Dendritic cell treated with granulocyte-macrophage colony-stimulating factor and Interleukin-4, amounts not matched to agents 40 ng/mL and 50 ng/mL, for 4 days (primary cell): Measurements from ENCODE around the gene GPR17.

ENCODE experiments used
- H3K27ac Mint-ChIP-seq: one replicate; pipeline ENCODE4 v1.8.0; 2022; ENCODE audit warnings: mild to moderate bottlenecking, mixed read lengths
- H3K27me3 Mint-ChIP-seq: one replicate; pipeline ENCODE4 v1.8.0; 2022; ENCODE audit warnings: mild to moderate bottlenecking, mixed read lengths
- H3K36me3 Mint-ChIP-seq: one replicate; pipeline ENCODE4 v1.8.0; 2022; ENCODE audit warnings: low read depth, mixed read lengths
- H3K4me1 Mint-ChIP-seq: one replicate; pipeline ENCODE4 v1.8.0; 2022; ENCODE audit warnings: low read depth, mixed read lengths
- H3K4me3 Mint-ChIP-seq: one replicate; pipeline ENCODE4 v1.8.0; 2022; ENCODE audit warnings: mild to moderate bottlenecking, moderate library complexity, mixed read lengths
- H3K9me3 Mint-ChIP-seq: one replicate; pipeline ENCODE4 v1.8.0; 2022; ENCODE audit warnings: mixed read lengths
- intact Hi-C: fragments of 100-400 bp; cut with micrococcal nuclease; formaldehyde crosslinking; loops from one replicate; pipeline ENCODE4 v1.15.0; 2022

GPR17 gene

GRCh38 chr2:127656569-127657231, 10.7 kb downstream of the GPR17 start:
- Mint-ChIP-seq H3K36me3 (peaks cover 7% of the 10 kb centered on the region), H3K4me1 (peaks cover 21% of the 10 kb centered on the region), H3K27me3 (peaks cover 4% of the 10 kb centered on the region), H3K27ac (no peak overlapping the region), H3K9me3 (no peaks in the 10 kb centered on the region), H3K4me3 (no peak overlapping the region)
- intact Hi-C loops, result no loop called here

- H3K4me1 Mint-ChIP-seq, result peaks cover 24% of the 10 kb centered on the region
- intact Hi-C loops, result no loop called here
- no peak overlapping the region for H3K4me3 Mint-ChIP-seq
- H3K27me3 Mint-ChIP-seq, result peaks cover 6% of the 10 kb centered on the region
- H3K36me3 Mint-ChIP-seq, result peaks cover 7% of the 10 kb centered on the region
- H3K9me3 Mint-ChIP-seq, result no peaks in the 10 kb centered on the region
- no peak overlapping the region for H3K27ac Mint-ChIP-seq
These were observed 11.3 kb downstream of the GPR17 start for GRCh38 chr2:127657232-127657595.

- peaks cover 11% of the 10 kb centered on the region for H3K27me3 Mint-ChIP-seq
- H3K4me1 Mint-ChIP-seq, result peaks cover 25% of the 10 kb centered on the region
- H3K27ac Mint-ChIP-seq, result no peak overlapping the region
- H3K36me3 Mint-ChIP-seq, result peaks cover 5% of the 10 kb centered on the region
- H3K4me3 Mint-ChIP-seq, result no peak overlapping the region
- no peaks in the 10 kb centered on the region for H3K9me3 Mint-ChIP-seq
- intact Hi-C loops, result no loop called here
These were observed 12.2 kb downstream of the GPR17 start for GRCh38 chr2:127658146-127658545.

GRCh38 chr2:127658641-127659407, 12.9 kb downstream of the GPR17 start:
- Mint-ChIP-seq H3K27ac (no peak overlapping the region), H3K4me3 (no peak overlapping the region), H3K27me3 (peaks cover 18% of the 10 kb centered on the region), H3K36me3 (no peaks in the 10 kb centered on the region), H3K4me1 (peaks cover 32% of the 10 kb centered on the region), H3K9me3 (no peaks in the 10 kb centered on the region)
- intact Hi-C loops, result no loop called here

- Mint-ChIP-seq H3K9me3 (no peaks in the 10 kb centered on the region), H3K4me3 (no peak overlapping the region), H3K36me3 (no peaks in the 10 kb centered on the region), H3K27me3 (peaks cover 23% of the 10 kb centered on the region), H3K27ac (no peak overlapping the region), H3K4me1 (peaks cover 33% of the 10 kb centered on the region)
- intact Hi-C loops, result no loop called here
These were observed 13.7 kb downstream of the GPR17 start for GRCh38 chr2:127659408-127660290.

- H3K27ac Mint-ChIP-seq, result no peak overlapping the region
- no peak overlapping the region for H3K4me3 Mint-ChIP-seq
- peaks cover 29% of the 10 kb centered on the region for H3K27me3 Mint-ChIP-seq
- intact Hi-C loops, result no loop called here
- H3K36me3 Mint-ChIP-seq, result no peaks in the 10 kb centered on the region
- peaks cover 31% of the 10 kb centered on the region for H3K4me1 Mint-ChIP-seq
- no peaks in the 10 kb centered on the region for H3K9me3 Mint-ChIP-seq
These were observed 14.3 kb downstream of the GPR17 start for GRCh38 chr2:127660291-127660578.

- peaks cover 29% of the 10 kb centered on the region for H3K4me1 Mint-ChIP-seq
- peaks cover 38% of the 10 kb centered on the region for H3K27me3 Mint-ChIP-seq
- no peak overlapping the region for H3K4me3 Mint-ChIP-seq
- no peaks in the 10 kb centered on the region for H3K9me3 Mint-ChIP-seq
- no peaks in the 10 kb centered on the region for H3K36me3 Mint-ChIP-seq
- intact Hi-C loops, result no loop called here
- no peak overlapping the region for H3K27ac Mint-ChIP-seq
These were observed 15.2 kb downstream of the GPR17 start for GRCh38 chr2:127661072-127661649.

GRCh38 chr2:127661949-127662510, 16.1 kb downstream of the GPR17 start:
- Mint-ChIP-seq H3K4me3 (no peak overlapping the region), H3K27me3 (peaks cover 47% of the 10 kb centered on the region), H3K36me3 (no peaks in the 10 kb centered on the region), H3K9me3 (no peaks in the 10 kb centered on the region), H3K27ac (no peak overlapping the region), H3K4me1 (peaks cover 29% of the 10 kb centered on the region)
- intact Hi-C loops, result no loop called here

- peaks cover 53% of the 10 kb centered on the region for H3K27me3 Mint-ChIP-seq
- no peak overlapping the region for H3K4me3 Mint-ChIP-seq
- no peak overlapping the region for H3K27ac Mint-ChIP-seq
- H3K4me1 Mint-ChIP-seq, result peaks cover 29% of the 10 kb centered on the region
- no peaks in the 10 kb centered on the region for H3K9me3 Mint-ChIP-seq
- H3K36me3 Mint-ChIP-seq, result no peaks in the 10 kb centered on the region
- intact Hi-C loops, result no loop called here
These were observed 17.1 kb downstream of the GPR17 start for GRCh38 chr2:127662937-127663565.

- H3K36me3 Mint-ChIP-seq, result no peaks in the 10 kb centered on the region
- no peak overlapping the region for H3K4me3 Mint-ChIP-seq
- peaks cover 29% of the 10 kb centered on the region for H3K4me1 Mint-ChIP-seq
- no peaks in the 10 kb centered on the region for H3K9me3 Mint-ChIP-seq
- H3K27me3 Mint-ChIP-seq, result peaks cover 54% of the 10 kb centered on the region
- intact Hi-C loops, result no loop called here
- no peak overlapping the region for H3K27ac Mint-ChIP-seq
These were observed 17.7 kb downstream of the GPR17 start for GRCh38 chr2:127663566-127664064.

- Mint-ChIP-seq H3K27me3 (peaks cover 60% of the 10 kb centered on the region), H3K4me1 (peaks cover 29% of the 10 kb centered on the region), H3K27ac (no peak overlapping the region), H3K9me3 (no peaks in the 10 kb centered on the region), H3K4me3 (no peak overlapping the region), H3K36me3 (no peaks in the 10 kb centered on the region)
- intact Hi-C loops, result no loop called here
These were observed 18.3 kb downstream of the GPR17 start for GRCh38 chr2:127664065-127664894.

- Mint-ChIP-seq H3K9me3 (no peaks in the 10 kb centered on the region), H3K36me3 (no peaks in the 10 kb centered on the region), H3K4me1 (peaks cover 25% of the 10 kb centered on the region), H3K27ac (no peak overlapping the region), H3K27me3 (peaks cover 65% of the 10 kb centered on the region), H3K4me3 (no peak overlapping the region)
- intact Hi-C loops, result no loop called here
These were observed 18.9 kb downstream of the GPR17 start for GRCh38 chr2:127664895-127665225.
